Muscle of leg (tissue), 11 donors: ENCODE data around the gene VPS13A. TPM values are rescaled to one million over a fixed set of nuclear protein-coding genes. Genes with fewer than 3 reads are reported as not detected.
A peak's percentile ranks its signal among the peaks of the same experiment; 100 is the strongest.

Experiments used
- DNase-seq: peaks from one replicate; pipeline ENCODE4 v3.0.0; 2013
- H3K27ac ChIP-seq: one replicate; pipeline ENCODE4 v1.5.1; 2013; ENCODE audit warnings: mild to moderate bottlenecking, low read length, control low read depth
- H3K27me3 ChIP-seq: one replicate; pipeline ENCODE4 v1.6.1; 2013; ENCODE audit warnings: low read length; ENCODE audit not compliant: control insufficient read depth, insufficient read depth
- H3K36me3 ChIP-seq: one replicate; pipeline ENCODE4 v1.6.1; 2013; ENCODE audit warnings: low read length; ENCODE audit not compliant: control insufficient read depth, insufficient read depth
- H3K4me1 ChIP-seq: one replicate; pipeline ENCODE4 v1.6.1; 2013; ENCODE audit warnings: low read length; ENCODE audit not compliant: control insufficient read depth, insufficient read depth
- H3K4me3 ChIP-seq: one replicate; pipeline ENCODE4 v1.5.1; 2013; ENCODE audit warnings: low read length, control low read depth
- H3K9me3 ChIP-seq: replicated peaks from 2 replicates; pipeline ENCODE4 v1.6.1; 2013; ENCODE audit warnings: low read depth, low read length; ENCODE audit not compliant: control insufficient read depth
- whole genome bisulfite sequencing: methylation state at CpG from one replicate; pipeline ENCODE4 v1.1.5; 2013; ENCODE audit warnings: missing lambda C conversion rate; ENCODE audit not compliant: insufficient coverage; 5-methylcytosine and 5-hydroxymethylcytosine counted together
- polyA plus RNA-seq, 8 donors: library from polyadenylated mRNA; unstranded; fragments of 120-200 nt; gene quantifications; one replicate each; pipeline versions ENCODE4 v1.2.1 to v1.2.3, GENCODE V29; 2013; ENCODE audit warnings: inconsistent platforms in 1 of 8, low replicate concordance in 1 of 8; ENCODE audit not compliant: insufficient read length in 8 of 8, insufficient read depth in 1 of 8
- total RNA-seq: library from RNA; stranded (reverse); fragments of 120-200 nt; gene quantifications from one replicate; pipeline ENCODE4 v1.2.4, GENCODE V29; 2013

The VPS13A gene
- total and polyA plus RNA-seq, 9 donors, result 8.7 to 18.4 (median 13.7) TPM

DNA sequence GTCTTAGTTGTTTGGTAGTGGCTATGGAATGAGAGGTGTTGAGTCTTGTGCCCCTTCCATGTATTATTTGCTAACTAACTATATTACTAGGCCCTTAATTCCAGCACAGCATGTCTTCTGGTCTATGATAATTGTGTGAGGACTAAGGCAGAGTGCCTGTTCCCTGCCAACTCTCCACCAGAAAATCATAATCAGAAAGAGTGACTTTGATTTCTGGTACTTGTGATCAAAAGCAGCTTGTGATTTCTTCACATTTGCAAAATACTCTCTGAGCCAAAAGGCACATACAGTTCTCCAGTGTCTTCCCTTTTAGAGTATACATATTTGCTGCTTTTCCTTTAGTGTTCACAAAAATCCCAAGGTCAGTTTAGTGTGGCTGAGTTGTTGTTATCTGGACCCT is 240.9 kb downstream of the VPS13A start:
- H3K4me3 ChIP-seq, result no peak overlapping the region
- no peaks in the 10 kb centered on the region for H3K4me1 ChIP-seq
- no peaks in the 10 kb centered on the region for H3K9me3 ChIP-seq
- no peak for DNase-seq
- no peak overlapping the region for H3K27ac ChIP-seq
- no peaks in the 10 kb centered on the region for H3K36me3 ChIP-seq
- H3K27me3 ChIP-seq, result no peaks in the 10 kb centered on the region

- Histone ChIP-seq H3K36me3 (no peaks in the 10 kb centered on the region), H3K4me3 (no peak overlapping the region), H3K9me3 (no peaks in the 10 kb centered on the region), H3K27me3 (no peaks in the 10 kb centered on the region), H3K4me1 (no peaks in the 10 kb centered on the region), H3K27ac (no peak overlapping the region)
- no CpG with 5 or more reads among the region's 2 CpGs for WGBS
- DNase-seq, result no peak
These were observed 243.3 kb downstream of the VPS13A start for GRCh38 chr9:77420641-77421040.

DNA sequence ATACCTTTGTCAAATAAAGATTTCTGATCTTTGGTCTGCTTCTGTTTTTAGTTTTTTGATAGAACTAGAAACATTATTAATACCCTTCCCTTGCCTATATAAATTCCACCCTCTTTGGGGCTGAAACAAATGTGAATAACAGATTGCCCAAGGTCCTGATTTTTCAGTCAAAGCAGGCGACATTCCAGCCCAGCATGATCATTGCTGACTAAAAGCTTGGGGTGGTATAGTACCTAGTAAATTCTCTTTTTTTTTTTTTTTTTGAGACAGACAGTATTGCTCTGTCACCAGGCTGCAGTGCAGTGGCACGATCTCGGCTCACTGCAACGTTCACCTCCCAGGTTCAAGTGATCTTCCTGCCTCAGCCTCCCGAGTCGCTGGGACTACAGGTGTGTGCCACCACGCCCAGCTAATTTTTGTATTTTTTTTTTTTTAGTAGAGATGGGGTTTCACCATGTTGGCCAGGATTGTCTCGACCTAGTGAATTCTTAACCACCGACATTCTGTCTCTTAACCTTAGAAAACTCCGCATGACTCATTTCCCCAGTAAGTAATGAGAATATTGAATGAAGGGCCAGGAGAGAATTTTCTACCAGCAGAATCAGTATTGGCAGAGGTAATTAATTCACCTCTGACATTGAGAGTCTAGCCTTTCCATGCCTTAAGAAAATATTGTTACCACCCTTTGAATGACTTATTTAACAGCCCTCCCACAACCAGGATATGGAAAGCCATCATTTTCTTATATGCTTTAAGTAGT is 244.4 kb downstream of the VPS13A start:
- DNase-seq, result no peak
- H3K27ac ChIP-seq, result no peak overlapping the region
- no CpG with 5 or more reads among the region's 10 CpGs for WGBS

DNA sequence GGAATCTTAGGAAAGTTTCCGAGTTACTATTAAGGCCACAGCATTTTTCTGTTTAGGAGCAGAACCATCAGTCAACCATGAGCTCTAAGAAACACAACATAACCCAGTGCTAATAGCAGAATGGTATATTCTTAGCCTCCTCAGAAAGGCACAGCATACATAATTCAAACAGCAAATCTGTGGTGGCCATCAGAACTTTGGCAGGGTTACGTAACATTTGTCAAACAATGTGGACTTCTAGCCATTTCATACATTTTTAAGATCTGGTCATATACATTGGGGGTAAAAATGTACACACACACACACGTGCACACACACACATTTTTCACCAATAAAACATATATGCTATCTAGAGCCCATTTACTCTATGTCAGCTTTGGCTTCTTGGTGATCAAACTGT is 245.6 kb downstream of the VPS13A start:
- Histone ChIP-seq H3K36me3 (no peaks in the 10 kb centered on the region), H3K27ac (no peak overlapping the region), H3K27me3 (no peaks in the 10 kb centered on the region), H3K4me1 (no peaks in the 10 kb centered on the region), H3K4me3 (no peak overlapping the region), H3K9me3 (no peaks in the 10 kb centered on the region)
- 100% methylated on average over 1 of the region's 3 CpGs for WGBS
- no peak for DNase-seq

More for the DNA sequence above, 244.4 kb downstream of the VPS13A start:
- Histone ChIP-seq H3K4me3 (no peak overlapping the region), H3K9me3 (no peaks in the 10 kb centered on the region), H3K27me3 (no peaks in the 10 kb centered on the region), H3K36me3 (no peaks in the 10 kb centered on the region), H3K4me1 (no peaks in the 10 kb centered on the region)

DNA sequence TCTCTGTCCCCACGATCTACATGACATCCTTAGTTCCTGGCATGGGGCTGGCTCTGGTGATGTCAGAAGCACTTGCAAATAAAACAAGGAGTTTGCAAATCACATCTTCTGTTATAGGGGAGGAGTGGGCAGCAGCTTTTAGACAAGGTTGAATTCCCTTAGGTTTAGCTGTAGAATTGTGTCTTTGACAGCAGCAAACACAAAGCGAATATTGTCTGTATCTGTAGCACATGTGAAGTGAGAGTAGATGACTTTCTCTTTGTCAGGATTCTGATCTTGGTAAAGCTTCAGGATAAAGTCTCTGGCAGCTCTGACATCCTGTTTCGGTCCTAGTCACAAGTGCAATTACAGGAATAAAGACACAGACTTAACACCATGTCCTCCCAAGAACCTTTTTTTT is 246.5 kb downstream of the VPS13A start:
- no peaks in the 10 kb centered on the region for H3K36me3 ChIP-seq
- no peak overlapping the region for H3K4me3 ChIP-seq
- H3K27me3 ChIP-seq, result no peaks in the 10 kb centered on the region
- H3K27ac ChIP-seq, result no peak overlapping the region
- no peak for DNase-seq
- no peaks in the 10 kb centered on the region for H3K4me1 ChIP-seq
- no peaks in the 10 kb centered on the region for H3K9me3 ChIP-seq
- 92% methylated on average over 2 of the region's 3 CpGs for WGBS

DNA sequence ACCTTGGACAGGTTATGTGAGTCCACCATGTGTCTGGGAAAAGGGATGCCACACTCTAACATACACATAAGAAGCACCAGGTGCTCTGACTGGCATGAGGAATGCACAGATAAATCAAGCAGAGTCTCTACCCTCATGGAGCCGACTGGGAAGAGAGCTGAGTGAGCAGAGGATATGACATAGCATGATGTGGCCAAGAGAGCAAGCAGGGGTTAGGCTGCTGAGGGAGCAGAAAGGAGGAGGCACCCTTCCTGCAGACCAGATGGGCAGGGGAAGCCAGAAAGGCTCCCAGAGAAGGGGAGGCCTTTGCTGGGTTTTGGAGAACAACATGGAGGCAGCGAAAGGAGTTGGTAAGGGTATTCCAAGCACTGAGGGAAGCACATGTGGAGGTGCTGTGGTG is 247.7 kb downstream of the VPS13A start:
- Histone ChIP-seq H3K4me1 (no peaks in the 10 kb centered on the region), H3K4me3 (no peak overlapping the region), H3K27me3 (no peaks in the 10 kb centered on the region), H3K27ac (no peak overlapping the region), H3K36me3 (no peaks in the 10 kb centered on the region), H3K9me3 (no peaks in the 10 kb centered on the region)
- DNase-seq, result no peak
- WGBS, result 85% methylated on average over 1 of the region's 2 CpGs

- no peak overlapping the region for H3K27ac ChIP-seq
- no CpG with 5 or more reads among the region's 3 CpGs for WGBS
- DNase-seq, result no peak
- no peaks in the 10 kb centered on the region for H3K4me1 ChIP-seq
- no peak overlapping the region for H3K4me3 ChIP-seq
- H3K9me3 ChIP-seq, result no peaks in the 10 kb centered on the region
- H3K36me3 ChIP-seq, result no peaks in the 10 kb centered on the region
- no peaks in the 10 kb centered on the region for H3K27me3 ChIP-seq
These were observed 249.4 kb downstream of the VPS13A start for GRCh38 chr9:77426712-77427111.

- Histone ChIP-seq H3K27ac (no peak overlapping the region), H3K36me3 (no peaks in the 10 kb centered on the region), H3K9me3 (no peaks in the 10 kb centered on the region), H3K27me3 (no peaks in the 10 kb centered on the region), H3K4me3 (no peak overlapping the region), H3K4me1 (no peaks in the 10 kb centered on the region)
- 78% methylated on average over 4 of the region's 7 CpGs for WGBS
- no peak for DNase-seq
These were observed 250.1 kb downstream of the VPS13A start for GRCh38 chr9:77427256-77427927.

DNA sequence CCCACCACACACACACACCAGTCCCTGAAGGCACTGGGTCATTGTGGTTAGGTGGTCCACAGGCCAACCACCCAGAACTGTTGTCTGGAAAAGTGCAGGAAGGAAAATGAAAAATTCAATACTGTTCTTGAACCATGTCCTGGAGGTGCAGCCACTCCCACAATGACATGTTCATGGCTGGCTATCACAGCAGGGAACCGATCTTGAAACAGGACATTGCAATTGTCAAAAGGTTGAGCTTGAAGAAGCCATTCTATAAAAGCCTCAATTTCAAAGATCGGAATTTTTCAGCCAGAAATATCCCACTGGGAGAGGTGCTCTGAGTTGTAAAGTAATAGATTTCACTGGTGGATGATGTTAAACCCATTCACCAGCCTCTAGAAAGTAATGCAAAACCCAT is 252.6 kb downstream of the VPS13A start:
- Histone ChIP-seq H3K9me3 (no peaks in the 10 kb centered on the region), H3K36me3 (no peaks in the 10 kb centered on the region), H3K4me3 (no peak overlapping the region), H3K4me1 (no peaks in the 10 kb centered on the region), H3K27me3 (no peaks in the 10 kb centered on the region), H3K27ac (no peak overlapping the region)
- WGBS, result no CpG with 5 or more reads among the region's 2 CpGs
- peak; percentile 19 for DNase-seq

DNA sequence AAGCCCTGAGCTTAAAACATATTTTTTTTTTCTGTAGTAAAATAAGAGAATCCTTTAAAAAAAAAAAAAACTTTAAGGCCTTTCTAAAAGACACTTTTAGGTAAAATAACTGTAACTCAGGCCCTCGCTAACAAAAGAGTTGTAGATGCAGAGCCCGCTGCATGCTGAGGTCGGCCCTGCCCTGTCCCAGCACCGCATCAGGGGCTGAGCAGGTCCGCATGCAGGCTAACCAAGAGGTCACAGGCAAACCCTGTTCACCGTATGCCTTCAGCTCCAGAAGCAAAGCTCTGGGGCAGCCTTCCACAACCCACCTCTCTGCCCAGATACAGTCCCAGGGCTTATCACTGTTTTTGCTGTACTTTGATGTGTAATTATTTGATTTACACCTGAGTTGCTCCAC is 254.7 kb downstream of the VPS13A start:
- DNase-seq, result no peak
- no peak overlapping the region for H3K4me3 ChIP-seq
- WGBS, result 89% methylated on average over 6 of the region's 6 CpGs

More for the DNA sequence above, 254.7 kb downstream of the VPS13A start:
- H3K4me1 ChIP-seq, result peaks cover 6% of the 10 kb centered on the region
- no peaks in the 10 kb centered on the region for H3K9me3 ChIP-seq
- H3K27me3 ChIP-seq, result no peaks in the 10 kb centered on the region
- no peak overlapping the region for H3K27ac ChIP-seq
- H3K36me3 ChIP-seq, result no peaks in the 10 kb centered on the region
